HepG2 (cell line): Measurements from ENCODE around the gene SFT2D1. TPM values are rescaled to one million over a fixed set of nuclear protein-coding genes. Genes with fewer than 3 reads are reported as not detected.
A peak's percentile ranks its signal among the peaks of the same experiment; 100 is the strongest.

Source experiments
- ATAC-seq: fragments of 200-7000 bp; cut with Tn5 transposase; 3 replicates; pipeline ENCODE4 v1.9.1; 2020; ENCODE audit warnings: mild to moderate bottlenecking, moderate library complexity
- BruUV-seq: library from RNA; stranded (reverse); fragments of 400-500 nt; replicated peaks from 2 replicates; lab custom pipeline; 2021; lab: Mats Ljungman, UMichigan
- CTCF ChIA-PET: fragments of 300-600 bp; formaldehyde crosslinking; extraction: SDS; loops from one replicate; lab custom pipeline; 2021; ENCODE audit warnings: low total read pairs, inconsistent platforms, low intra/inter-chr PET ratio; lab: Yijun Ruan, JAX
- POLR2A ChIA-PET: fragments of 350-600 bp; sonication (Branson Sonifier 250); formaldehyde crosslinking; loops from one replicate; lab custom pipeline; 2020; ENCODE audit warnings: antibody characterized with exemption, inconsistent platforms; lab: Yijun Ruan, JAX
- DNase-seq: peaks from one replicate; pipeline ENCODE4 v3.0.0-alpha.2; 2015; ENCODE audit warnings: low spot score
- FAIRE-seq: peaks from 3 replicates; lab custom pipeline; 2011; peaks lifted over from hg19 to GRCh38; lab: Jason Lieb, UNC
- H2AFZ ChIP-seq: one replicate; pipeline ENCODE4 v1.6.1; 2011; ENCODE audit warnings: low read length, inconsistent platforms
- H3K27ac ChIP-seq: fragments of 300-600 bp; 3 replicates; pipeline ENCODE4 v1.8.0; 2011; ENCODE audit warnings: mixed run types, mild to moderate bottlenecking, mixed read lengths, low read length, inconsistent platforms; ENCODE audit not compliant: insufficient read depth; ENCODE audit errors: extremely low read length
- H3K27me3 ChIP-seq, 2 experiments: fragments of 200-600 bp in 1 of 2; 2 replicates in 1 of 2; 3 replicates in 1 of 2; pipeline versions ENCODE4 v1.6.0 to v1.8.0; 2011; ENCODE audit warnings: low read length in 2 of 2, mild to moderate bottlenecking in 2 of 2, moderate library complexity in 2 of 2, inconsistent platforms in 1 of 2; ENCODE audit not compliant: insufficient read depth in 2 of 2, control insufficient read depth in 1 of 2
- H3K36me3 ChIP-seq, 2 experiments: fragments of 200-600 bp in 1 of 2; replicated peaks in 1 of 2; 2 replicates in 1 of 2; 3 replicates in 1 of 2; pipeline versions ENCODE4 v1.5.1 to v1.8.0; 2011; ENCODE audit warnings: low read length in 2 of 2, inconsistent platforms in 1 of 2; ENCODE audit not compliant: insufficient read depth in 2 of 2, control insufficient read depth in 1 of 2
- H3K4me1 ChIP-seq: 2 replicates; pipeline ENCODE4 v1.5.1; 2012; ENCODE audit warnings: low read length, inconsistent platforms; ENCODE audit not compliant: insufficient read depth
- H3K4me2 ChIP-seq: 2 replicates; pipeline ENCODE4 v1.6.0; 2011; ENCODE audit warnings: low read depth, low read length, inconsistent platforms
- H3K4me3 ChIP-seq, 3 experiments: fragments of 200-600 bp in 1 of 3; sonication (generic), shearing (Covaris generic) in 1 of 3; replicated peaks in 1 of 3; 2 replicates each; pipeline ENCODE4 v1.5.1; 2011 to 2016; ENCODE audit warnings: low read length in 3 of 3, inconsistent platforms in 2 of 3, low read depth in 2 of 3, mild to moderate bottlenecking in 2 of 3, control low read depth in 1 of 3, mixed read lengths in 1 of 3; ENCODE audit not compliant: insufficient read depth in 1 of 3
- H3K79me2 ChIP-seq: one replicate; pipeline ENCODE4 v1.6.1; 2011; ENCODE audit warnings: low read length, inconsistent platforms; ENCODE audit not compliant: insufficient read depth
- H3K9ac ChIP-seq: 2 replicates; pipeline ENCODE4 v1.6.0; 2011; ENCODE audit warnings: mild to moderate bottlenecking, low read depth, low read length, inconsistent platforms; ENCODE audit not compliant: insufficient read depth
- H3K9me3 ChIP-seq: 2 replicates; pipeline ENCODE4 v1.5.1; 2012; ENCODE audit warnings: mild to moderate bottlenecking, low read length
- H4K20me1 ChIP-seq: 2 replicates; pipeline ENCODE4 v1.6.0; 2011; ENCODE audit warnings: inconsistent platforms, mild to moderate bottlenecking, low read length, moderate library complexity; ENCODE audit not compliant: insufficient read depth
- BHLHE40 ChIP-seq: IDR thresholded peaks from 2 replicates; pipeline ENCODE4 v1.6.1; 2011; ENCODE audit warnings: low read length, improper control_type of control experiment
- FIP1L1 ChIP-seq: fragments of 200-400 bp; formaldehyde crosslinking; IDR thresholded peaks from 2 replicates; pipeline ENCODE4 v1.6.1; 2018; ENCODE audit warnings: low read depth, mild to moderate bottlenecking, low read length, moderate library complexity, borderline replicate concordance; ENCODE audit not compliant: insufficient read depth
- HOXA3 ChIP-seq: sonication (generic); formaldehyde crosslinking; IDR thresholded peaks from 2 replicates; pipeline ENCODE4 v1.5.0; 2020; ENCODE audit warnings: missing genetic modification reagents
- MTA1 ChIP-seq: sonication (generic); formaldehyde crosslinking; IDR thresholded peaks from 2 replicates; pipeline ENCODE4 v1.4.0; 2020; ENCODE audit warnings: missing genetic modification reagents, mild to moderate bottlenecking, borderline replicate concordance
- RFX3 ChIP-seq: IDR thresholded peaks from 2 replicates; pipeline ENCODE4 v1.6.1; 2016; ENCODE audit warnings: missing biosample characterization, missing genetic modification reagents
- TCF7 ChIP-seq: sonication (generic); IDR thresholded peaks from 2 replicates; pipeline ENCODE4 v1.6.1; 2016; ENCODE audit warnings: antibody characterized with exemption, low read depth
- TP53 ChIP-seq: sonication (generic); formaldehyde crosslinking; conservative IDR thresholded peaks from 2 replicates; pipeline ENCODE4 v1.4.0; 2020; ENCODE audit warnings: missing genetic modification reagents
- ZBTB1 ChIP-seq: sonication (generic); formaldehyde crosslinking; IDR thresholded peaks from 2 replicates; pipeline ENCODE4 v1.4.0; 2020; ENCODE audit warnings: missing genetic modification reagents, borderline replicate concordance
- ZBTB38 ChIP-seq: sonication (generic); formaldehyde crosslinking; IDR thresholded peaks from 2 replicates; pipeline ENCODE4 v1.5.1; 2020; ENCODE audit warnings: mild to moderate bottlenecking, missing genetic modification reagents
- ZIK1 ChIP-seq: sonication (generic); formaldehyde crosslinking; IDR thresholded peaks from 2 replicates; pipeline ENCODE4 v1.5.0; 2020; ENCODE audit warnings: mild to moderate bottlenecking, low read depth, missing genetic modification reagents, borderline replicate concordance
- ZNF124 ChIP-seq: sonication (generic); formaldehyde crosslinking; IDR thresholded peaks from 2 replicates; pipeline ENCODE4 v1.4.0; 2020; ENCODE audit warnings: missing genetic modification reagents
- ZNF224 ChIP-seq: sonication (generic); formaldehyde crosslinking; IDR thresholded peaks from 2 replicates; pipeline ENCODE4 v1.5.0; 2020; ENCODE audit warnings: mild to moderate bottlenecking, missing genetic modification reagents
- ZNF230 ChIP-seq: sonication (generic); formaldehyde crosslinking; IDR thresholded peaks from 2 replicates; pipeline ENCODE4 v1.4.0; 2020; ENCODE audit warnings: mild to moderate bottlenecking, missing genetic modification reagents
- ZNF383 ChIP-seq: sonication (generic); formaldehyde crosslinking; IDR thresholded peaks from 2 replicates; pipeline ENCODE4 v1.4.0; 2020; ENCODE audit warnings: missing genetic modification reagents, mild to moderate bottlenecking, borderline replicate concordance
- ZNF558 ChIP-seq: sonication (generic); formaldehyde crosslinking; IDR thresholded peaks from 2 replicates; pipeline ENCODE4 v1.9.0; 2022; ENCODE audit warnings: mild to moderate bottlenecking, missing genetic modification reagents, borderline replicate concordance
- ZNF574 ChIP-seq: sonication (generic); formaldehyde crosslinking; IDR thresholded peaks from 2 replicates; pipeline ENCODE4 v1.4.0; 2020; ENCODE audit warnings: missing genetic modification reagents
- ZNF644 ChIP-seq: IDR thresholded peaks from 2 replicates; pipeline ENCODE4 v1.6.1; 2016; ENCODE audit warnings: low read depth
- ZNF709 ChIP-seq: sonication (generic); formaldehyde crosslinking; IDR thresholded peaks from 2 replicates; pipeline ENCODE4 v1.5.0; 2020; ENCODE audit warnings: mild to moderate bottlenecking, missing genetic modification reagents
- ZNF710 ChIP-seq: sonication (generic); formaldehyde crosslinking; IDR thresholded peaks from 2 replicates; pipeline ENCODE4 v1.5.0; 2020; ENCODE audit warnings: mild to moderate bottlenecking, missing genetic modification reagents, borderline replicate concordance
- ZNF841 ChIP-seq: sonication (generic); formaldehyde crosslinking; IDR thresholded peaks from 2 replicates; pipeline ENCODE4 v1.8.1; 2023; ENCODE audit warnings: missing genetic modification reagents, borderline replicate concordance
- WGBS: methylation state at CpG from one replicate; pipeline ENCODE4 v1.1.6; 2017; ENCODE audit warnings: low lambda C conversion rate; 5-methylcytosine and 5-hydroxymethylcytosine counted together
- in situ Hi-C: cut with HindIII; loops from 2 replicates; pipeline ENCODE4 v1.10.0; 2017; ENCODE audit warnings: low pct_unique_long_range_greater_than_20kb; ENCODE audit not compliant: extremely low pct_ligation_motif_present
- intact Hi-C: fragments of 100-400 bp; cut with micrococcal nuclease; formaldehyde crosslinking; loops from one replicate; pipeline ENCODE4 v1.10.0; 2022; ENCODE audit not compliant: unreplicated experiment
- polyA plus RNA-seq, 8 experiments: library from polyadenylated mRNA; depleted of rRNA in 3 of 8; stranded (reverse) in 7 of 8; unstranded in 1 of 8; fragments of >200 nt; fragmentation: Illumina TruSeq in 4 of 8; extraction: Trizol in 4 of 8; gene quantifications; 2 replicates each; pipeline versions ENCODE4 v1.2.1 to v1.2.3, GENCODE V29; 2011 to 2016; ENCODE audit warnings: low read depth in 4 of 8, missing spikeins in 1 of 8, mixed read lengths in 1 of 8; ENCODE audit not compliant: insufficient read depth in 1 of 8
- total RNA-seq, 5 experiments: library from RNA; depleted of rRNA; stranded (reverse); fragments of >200 nt; fragmentation: Illumina TruSeq; extraction: Trizol; gene quantifications; 2 replicates each; pipeline ENCODE4 v1.2.3, GENCODE V29; 2016; ENCODE audit warnings: low read depth in 1 of 5

SFT2D1 gene
- total and polyA plus RNA-seq, 2 of the 13 experiments (the other 11 are each of a cell fraction or from before 2014, with no cell fraction given): 115 to 147 TPM

- peaks cover 13 to 58% of the 10 kb centered on the region in 2 experiments; a peak in 4 of 5 replicates for H3K27me3 ChIP-seq
- no peaks in the 10 kb centered on the region for H4K20me1 ChIP-seq
- 86% methylated on average over 81 of the region's 115 CpGs for WGBS
- DNase-seq (no peak), ATAC-seq (peak; percentile 47), FAIRE-seq (no peak)
- H3K9me3 ChIP-seq: no peaks in the 10 kb centered on the region
- peak overlapping the region; percentile 56 to 79 (median 76); a peak in 4 of 6 replicates for H3K4me3 ChIP-seq
- no peaks in the 10 kb centered on the region for H3K79me2 ChIP-seq
- BruUV-seq: no TSS peak
- H3K9ac ChIP-seq: no peak overlapping the region; the same call in 1 of the 2 replicates
- H2AFZ ChIP-seq: no peak overlapping the region
- in situ Hi-C loops (no loop called here), intact Hi-C loops (no loop called here)
- CTCF ChIA-PET: no interaction called here
- H3K27ac ChIP-seq: no peak overlapping the region
- POLR2A ChIA-PET: interaction anchor here (0.6 to 1.4 kb wide), 2 partner anchors 88 to 92 kb away, joined by 3 read pairs; no protein-coding TSS in a partner anchor
- H3K36me3 ChIP-seq: no peaks in the 10 kb centered on the region
- H3K4me2 ChIP-seq: peak overlapping the region; percentile 90
- H3K4me1 ChIP-seq: peaks cover 32% of the 10 kb centered on the region
- TF ChIP-seq ZNF230 (CRISPR knock-in tag): no peak
- TF ChIP-seq ZNF383 (CRISPR knock-in tag): no peak
- no peak for TF ChIP-seq ZNF709
- no peak for TF ChIP-seq ZNF224 (CRISPR knock-in tag)
- no peak for TF ChIP-seq ZNF710
- no peak for TF ChIP-seq ZNF558 (CRISPR knock-in tag)
- TF ChIP-seq FIP1L1: no peak
- no peak for TF ChIP-seq ZBTB1 (CRISPR knock-in tag)
- TF ChIP-seq ZNF124 (CRISPR knock-in tag): no peak
- TF ChIP-seq BHLHE40: no peak
- no peak for TF ChIP-seq ZIK1
- TF ChIP-seq HOXA3 (CRISPR knock-in tag): peak; percentile 51; the same call in 1 of the 2 replicates
- TF ChIP-seq MTA1: 0 out of 2 replicates have a peak, but pooled peaks have one; percentile 16
- TF ChIP-seq RFX3 (CRISPR knock-in tag): no peak
- no peak for TF ChIP-seq TP53 (CRISPR knock-in tag)
- no peak for TF ChIP-seq ZNF574 (CRISPR knock-in tag)
- TF ChIP-seq ZNF644 (CRISPR knock-in tag): no peak
- no peak for TF ChIP-seq ZNF841
- TF ChIP-seq ZBTB38 (CRISPR knock-in tag): peak; percentile 17; the same call in 1 of the 2 replicates
- TF ChIP-seq TCF7: no peak
These were observed 35.0 kb downstream of the SFT2D1 start for GRCh38 chr6:166307082-166308032.
